Measurements from ENCODE around the gene RNF146. TPM values are rescaled to one million over a fixed set of nuclear protein-coding genes. Genes with fewer than 3 reads are reported as not detected.

Gene RNF146
- total and polyA plus RNA-seq, 2 of the 13 experiments (the other 11 are each of a cell fraction or from before 2014, with no cell fraction given) = 18.8 to 27.6 TPM

DNA sequence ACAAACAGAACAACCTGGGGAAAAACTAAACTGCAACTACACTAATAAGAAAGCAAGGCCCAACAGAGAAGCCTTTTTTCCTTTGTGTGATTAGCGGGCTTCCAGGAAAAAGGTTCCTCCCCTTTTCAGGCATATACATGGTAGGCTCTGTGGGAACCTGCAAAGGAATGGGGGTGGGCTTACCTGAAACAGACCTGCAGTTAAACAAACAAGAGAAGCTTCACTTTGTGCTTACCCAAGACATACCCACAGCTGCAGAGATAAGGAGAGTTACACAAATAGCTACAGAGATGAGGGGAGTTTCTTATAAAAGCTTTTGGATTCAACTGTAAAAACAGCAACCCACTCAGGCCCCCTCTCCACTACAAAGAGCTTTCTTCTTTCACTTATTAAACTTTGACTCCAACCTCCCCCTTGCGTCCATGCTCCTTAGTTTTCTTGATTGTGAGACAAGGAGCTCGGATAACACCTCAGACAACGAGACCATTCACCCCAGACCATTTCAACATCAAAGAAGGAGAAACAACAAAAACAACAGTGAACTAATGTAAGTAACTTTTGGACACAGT lies 30.9 kb downstream of the RNF146 start (continued):
- TF ChIP-seq NR2F1 (CRISPR knock-in tag; IDR thresholded peaks at IDR 0.05) = no peak
- peak; percentile 25; the same call in 1 of the 2 replicates for TF ChIP-seq KAT8 (CRISPR knock-in tag; IDR thresholded peaks at IDR 0.05)
- no peak for TF ChIP-seq BRF2 (CRISPR knock-in tag; IDR thresholded peaks at IDR 0.05)
- no peak for TF ChIP-seq RAD51 (IDR thresholded peaks at IDR 0.05; ENCODE audit: borderline replicate concordance)
- TF ChIP-seq, protein P1, sequence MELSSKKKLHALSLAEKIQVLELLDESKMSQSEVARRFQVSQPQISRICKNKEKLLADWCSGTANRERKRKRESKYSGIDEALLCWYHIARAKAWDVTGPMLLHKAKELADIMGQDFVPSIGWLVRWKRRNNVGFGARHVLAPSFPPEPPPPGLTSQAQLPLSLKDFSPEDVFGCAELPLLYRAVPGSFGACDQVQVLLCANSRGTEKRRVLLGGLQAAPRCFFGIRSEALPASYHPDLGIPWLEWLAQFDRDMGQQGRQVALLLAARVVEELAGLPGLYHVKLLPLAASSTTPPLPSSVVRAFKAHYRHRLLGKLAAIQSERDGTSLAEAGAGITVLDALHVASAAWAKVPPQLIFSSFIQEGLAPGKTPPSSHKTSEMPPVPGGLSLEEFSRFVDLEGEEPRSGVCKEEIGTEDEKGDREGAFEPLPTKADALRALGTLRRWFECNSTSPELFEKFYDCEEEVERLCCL (CRISPR knock-in tag; IDR thresholded peaks at IDR 0.05; ENCODE audit: borderline replicate concordance) = no peak
- TF ChIP-seq THAP7 (CRISPR knock-in tag; IDR thresholded peaks at IDR 0.05) = no peak
- no peak for TF ChIP-seq ZMAT3 (CRISPR knock-in tag; conservative IDR thresholded peaks at IDR 0.05)
- TF ChIP-seq MTA1 (CRISPR knock-in tag; IDR thresholded peaks at IDR 0.05; ENCODE audit: borderline replicate concordance) = no peak
- no peak for TF ChIP-seq ZNF780A (CRISPR knock-in tag; IDR thresholded peaks at IDR 0.05)
- no peak for TF ChIP-seq PITX1 (CRISPR knock-in tag; IDR thresholded peaks at IDR 0.05)
- no peak for TF ChIP-seq MATR3 (CRISPR knock-in tag; IDR thresholded peaks at IDR 0.05)
- no peak for TF ChIP-seq MTA3 (CRISPR knock-in tag; IDR thresholded peaks at IDR 0.05)
- TF ChIP-seq GATAD2A (CRISPR knock-in tag; IDR thresholded peaks at IDR 0.05) = peak; percentile 72
- TF ChIP-seq MYPOP (CRISPR knock-in tag; IDR thresholded peaks at IDR 0.05) = no peak
- no peak for TF ChIP-seq DMAP1 (CRISPR knock-in tag; IDR thresholded peaks at IDR 0.05)
- no peak for TF ChIP-seq GPBP1L1 (CRISPR knock-in tag; IDR thresholded peaks at IDR 0.05)
- TF ChIP-seq ZNF20 (CRISPR knock-in tag; IDR thresholded peaks at IDR 0.05) = no peak
- TF ChIP-seq ZNF75D (CRISPR knock-in tag; IDR thresholded peaks at IDR 0.05; ENCODE audit: borderline replicate concordance) = no peak
- no peak for TF ChIP-seq KLF9 (CRISPR knock-in tag; IDR thresholded peaks at IDR 0.05; ENCODE audit: low read depth)
- TF ChIP-seq ZFY (CRISPR knock-in tag; IDR thresholded peaks at IDR 0.05) = no peak
- no peak for TF ChIP-seq CCDC6 (CRISPR knock-in tag; IDR thresholded peaks at IDR 0.05)
- no peak for TF ChIP-seq ZNF256 (CRISPR knock-in tag; conservative IDR thresholded peaks at IDR 0.05)
- TF ChIP-seq, protein P2, sequence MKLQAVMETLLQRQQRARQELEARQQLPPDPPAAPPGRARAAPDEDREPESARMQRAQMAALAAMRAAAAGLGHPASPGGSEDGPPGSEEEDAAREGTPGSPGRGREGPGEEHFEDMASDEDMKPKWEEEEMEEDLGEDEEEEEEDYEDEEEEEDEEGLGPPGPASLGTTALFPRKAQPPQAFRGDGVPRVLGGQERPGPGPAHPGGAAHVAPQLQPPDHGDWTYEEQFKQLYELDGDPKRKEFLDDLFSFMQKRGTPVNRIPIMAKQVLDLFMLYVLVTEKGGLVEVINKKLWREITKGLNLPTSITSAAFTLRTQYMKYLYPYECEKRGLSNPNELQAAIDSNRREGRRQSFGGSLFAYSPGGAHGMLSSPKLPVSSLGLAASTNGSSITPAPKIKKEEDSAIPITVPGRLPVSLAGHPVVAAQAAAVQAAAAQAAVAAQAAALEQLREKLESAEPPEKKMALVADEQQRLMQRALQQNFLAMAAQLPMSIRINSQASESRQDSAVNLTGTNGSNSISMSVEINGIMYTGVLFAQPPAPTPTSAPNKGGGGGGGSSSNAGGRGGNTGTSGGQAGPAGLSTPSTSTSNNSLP (IDR thresholded peaks at IDR 0.05; ENCODE audit: low read depth, low read length) = no peak
- no peak for TF ChIP-seq MXI1 (IDR thresholded peaks at IDR 0.05; ENCODE audit: borderline replicate concordance, low read depth, low read length)
- TF ChIP-seq EHMT2 (IDR thresholded peaks at IDR 0.05; ENCODE audit: borderline replicate concordance, low read depth, low read length) = no peak
- TF ChIP-seq KLF6 (CRISPR knock-in tag; IDR thresholded peaks at IDR 0.05) = no peak
